Thymus (tissue), 11 donors: ENCODE measurements around the gene IGHMBP2. TPM values are rescaled to one million over a fixed set of nuclear protein-coding genes. Genes with fewer than 3 reads are reported as not detected.

Experiments used
- DNase-seq, 9 donors: peaks; one replicate each; pipeline ENCODE4 v3.0.0-alpha.2; 2013; ENCODE audit warnings: low spot score in 9 of 9, low read depth in 6 of 9, missing footprints in 1 of 9
- H3K27ac ChIP-seq, 2 donors: one replicate each; pipeline ENCODE4 v1.5.1; 2013; ENCODE audit warnings: control low read depth in 1 of 2, low read depth in 1 of 2, low read length in 1 of 2, mild to moderate bottlenecking in 1 of 2, moderate library complexity in 1 of 2
- H3K27me3 ChIP-seq, 2 donors: one replicate each; pipeline ENCODE4 v1.5.1; 2013; ENCODE audit warnings: low read length in 1 of 2; ENCODE audit not compliant: control insufficient read depth in 2 of 2, insufficient read depth in 1 of 2
- H3K36me3 ChIP-seq, 2 donors: one replicate each; pipeline ENCODE4 v1.5.1; 2013; ENCODE audit warnings: low read length in 1 of 2, mild to moderate bottlenecking in 1 of 2, moderate library complexity in 1 of 2; ENCODE audit not compliant: control insufficient read depth in 2 of 2, insufficient read depth in 2 of 2
- H3K4me1 ChIP-seq, 2 donors: one replicate each; pipeline ENCODE4 v1.5.1; 2013; ENCODE audit warnings: low read length in 2 of 2; ENCODE audit not compliant: control insufficient read depth in 2 of 2, insufficient read depth in 2 of 2
- H3K4me3 ChIP-seq, 2 donors: one replicate each; pipeline ENCODE4 v1.5.1; 2013; ENCODE audit warnings: low read length in 2 of 2, control low read depth in 1 of 2, mild to moderate bottlenecking in 1 of 2
- H3K9me3 ChIP-seq, 2 donors: one replicate each; pipeline ENCODE4 v1.5.1; 2013; ENCODE audit warnings: low read length in 1 of 2, mild to moderate bottlenecking in 1 of 2; ENCODE audit not compliant: control insufficient read depth in 2 of 2, insufficient read depth in 1 of 2
- WGBS: extraction: QIAGEN DNeasy Blood & Tissue Kit; methylation state at CpG from one replicate; pipeline ENCODE4 v1.1.7; 2013; 5-methylcytosine and 5-hydroxymethylcytosine counted together
- polyA plus RNA-seq: library from polyadenylated mRNA; stranded (reverse); fragments of 200-250 nt; gene quantifications from one replicate; pipeline ENCODE4 v1.2.3, GENCODE V29; 2013
- total RNA-seq: library from RNA; stranded (reverse); fragments of 120-200 nt; gene quantifications from one replicate; pipeline ENCODE4 v1.2.4, GENCODE V29; 2013
- donor health status: healthy.

Gene IGHMBP2
- total and polyA plus RNA-seq, 2 donors, result 5.2 to 19.0 TPM

GRCh38 chr11:68863553-68864265, 40.0 kb upstream of the IGHMBP2 start:
- no peak overlapping the region for H3K4me3 ChIP-seq
- H3K4me1 ChIP-seq, result no peaks in the 10 kb centered on the region
- no peaks in the 10 kb centered on the region for H3K36me3 ChIP-seq
- 99% methylated on average over 3 of the region's 3 CpGs for WGBS
- no peak for DNase-seq
- no peak overlapping the region for H3K27ac ChIP-seq
- peaks cover 0 to 8% of the 10 kb centered on the region in 2 donors for H3K9me3 ChIP-seq
- H3K27me3 ChIP-seq, result peaks cover 0 to 2% of the 10 kb centered on the region in 2 donors

- no peaks in the 10 kb centered on the region for H3K36me3 ChIP-seq
- no peak for DNase-seq
- H3K27me3 ChIP-seq, result peaks cover 0 to 14% of the 10 kb centered on the region in 2 donors
- H3K4me1 ChIP-seq, result peaks cover 0 to 8% of the 10 kb centered on the region in 2 donors
- peaks cover 0 to 11% of the 10 kb centered on the region in 2 donors for H3K9me3 ChIP-seq
- H3K27ac ChIP-seq, result no peak overlapping the region
- H3K4me3 ChIP-seq, result no peak overlapping the region
- WGBS, result 96% methylated on average over 11 of the region's 11 CpGs
These were observed 38.5 kb upstream of the IGHMBP2 start for GRCh38 chr11:68865241-68865640.

DNA sequence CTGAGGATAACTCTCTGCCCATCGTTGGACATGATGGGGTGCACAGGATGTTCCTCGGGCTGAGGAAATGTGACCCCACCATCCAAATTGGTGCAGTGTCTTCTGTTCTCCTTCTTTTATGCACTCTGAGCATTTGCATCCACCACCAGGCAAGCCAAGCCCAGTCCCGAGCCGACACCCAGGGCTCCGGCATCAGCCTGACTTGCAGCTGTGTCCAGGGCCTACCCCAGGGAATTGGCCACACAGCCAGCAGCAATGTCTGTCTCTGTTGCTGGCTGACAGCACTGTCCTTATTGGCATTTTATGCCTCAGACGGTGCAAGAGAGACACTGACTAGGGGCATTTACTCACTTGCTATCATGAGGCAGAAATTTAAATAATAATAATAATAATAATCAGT, 36.6 kb upstream of the IGHMBP2 start:
- Histone ChIP-seq H3K27me3 (peaks cover 0 to 19% of the 10 kb centered on the region in 2 donors), H3K4me3 (no peak overlapping the region), H3K27ac (no peak overlapping the region), H3K4me1 (peaks cover 0 to 11% of the 10 kb centered on the region in 2 donors), H3K9me3 (peaks cover 0 to 11% of the 10 kb centered on the region in 2 donors), H3K36me3 (no peaks in the 10 kb centered on the region)
- 97% methylated on average over 6 of the region's 6 CpGs for WGBS
- DNase-seq, result no peak

DNA sequence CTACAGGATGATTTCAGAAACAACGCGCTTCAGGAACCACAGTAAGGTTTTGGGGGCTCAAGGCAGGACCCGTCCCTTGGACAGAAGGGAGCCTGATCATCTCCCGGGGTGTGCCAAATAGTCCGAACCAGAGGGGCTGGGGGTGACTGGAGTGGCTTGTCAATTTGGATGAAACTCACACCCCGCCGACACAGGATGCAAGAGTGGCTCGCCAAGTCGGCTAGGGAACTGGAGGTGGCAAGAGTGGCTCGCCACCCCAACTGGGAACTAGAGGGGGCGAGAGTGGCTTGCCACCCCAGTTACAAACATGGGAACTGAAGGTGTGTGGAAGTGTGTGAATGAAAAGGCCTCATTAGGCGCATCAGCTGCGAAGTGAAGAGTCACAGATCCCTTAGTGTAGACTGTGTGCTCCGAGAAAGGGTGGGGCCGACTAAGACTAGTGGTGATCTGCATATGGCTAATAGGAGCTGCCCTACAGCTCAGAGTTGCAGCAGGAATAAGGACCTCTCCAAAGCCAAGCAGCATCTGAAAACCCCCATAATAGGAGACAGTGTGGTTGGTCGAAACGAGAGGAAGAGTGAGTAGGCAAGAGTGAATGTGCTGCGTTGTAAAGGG, 35.4 kb upstream of the IGHMBP2 start:
- 97% methylated on average over 18 of the region's 18 CpGs for WGBS
- Histone ChIP-seq H3K27ac (no peak overlapping the region), H3K4me1 (peaks cover 0 to 11% of the 10 kb centered on the region in 2 donors), H3K27me3 (peaks cover 0 to 19% of the 10 kb centered on the region in 2 donors), H3K4me3 (no peak overlapping the region), H3K36me3 (no peaks in the 10 kb centered on the region), H3K9me3 (peaks cover 0 to 8% of the 10 kb centered on the region in 2 donors)
- no peak for DNase-seq

DNA sequence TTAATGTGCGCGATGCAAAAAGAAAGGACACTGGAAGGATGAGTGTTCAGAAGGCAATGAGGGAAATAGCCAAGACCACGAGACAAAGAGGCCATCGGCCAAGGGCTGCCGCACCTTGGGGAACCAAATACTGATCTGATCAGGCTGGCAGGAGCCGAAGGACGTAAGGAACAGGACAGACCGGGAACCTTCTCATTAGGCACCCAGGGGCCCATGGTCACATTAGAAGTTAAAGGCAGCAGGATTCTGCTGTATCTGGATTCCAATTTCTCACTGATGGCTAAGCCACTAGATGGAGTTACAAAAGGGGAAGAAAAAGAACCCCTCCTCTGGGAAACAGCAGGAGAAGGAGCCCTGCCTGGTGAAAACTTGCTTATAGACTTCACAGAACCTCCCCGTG, 33.2 kb upstream of the IGHMBP2 start:
- no peaks in the 10 kb centered on the region for H3K36me3 ChIP-seq
- DNase-seq, result no peak
- H3K27ac ChIP-seq, result no peak overlapping the region
- H3K27me3 ChIP-seq, result peaks cover 0 to 19% of the 10 kb centered on the region in 2 donors
- H3K9me3 ChIP-seq, result peaks cover 0 to 3% of the 10 kb centered on the region in 2 donors
- H3K4me1 ChIP-seq, result peaks cover 0 to 11% of the 10 kb centered on the region in 2 donors
- no peak overlapping the region for H3K4me3 ChIP-seq
- WGBS, result 56% methylated on average over 9 of the region's 9 CpGs

- DNase-seq, result no peak
- WGBS, result 95% methylated on average over 12 of the region's 12 CpGs
- Histone ChIP-seq H3K9me3 (peaks cover 0 to 3% of the 10 kb centered on the region in 2 donors), H3K27me3 (peaks cover 0 to 19% of the 10 kb centered on the region in 2 donors), H3K4me1 (peaks cover 0 to 11% of the 10 kb centered on the region in 2 donors), H3K36me3 (no peaks in the 10 kb centered on the region), H3K4me3 (no peak overlapping the region), H3K27ac (no peak overlapping the region)
These were observed 31.3 kb upstream of the IGHMBP2 start for GRCh38 chr11:68872216-68873003.

- H3K27me3 ChIP-seq, result no peaks in the 10 kb centered on the region
- H3K9me3 ChIP-seq, result no peaks in the 10 kb centered on the region
- no peaks in the 10 kb centered on the region for H3K36me3 ChIP-seq
- H3K27ac ChIP-seq, result no peak overlapping the region
- 98% methylated on average over 7 of the region's 7 CpGs for WGBS
- H3K4me3 ChIP-seq, result no peak overlapping the region
- DNase-seq, result no peak
- H3K4me1 ChIP-seq, result no peaks in the 10 kb centered on the region
These were observed 25.7 kb upstream of the IGHMBP2 start for GRCh38 chr11:68878022-68878421.

DNA sequence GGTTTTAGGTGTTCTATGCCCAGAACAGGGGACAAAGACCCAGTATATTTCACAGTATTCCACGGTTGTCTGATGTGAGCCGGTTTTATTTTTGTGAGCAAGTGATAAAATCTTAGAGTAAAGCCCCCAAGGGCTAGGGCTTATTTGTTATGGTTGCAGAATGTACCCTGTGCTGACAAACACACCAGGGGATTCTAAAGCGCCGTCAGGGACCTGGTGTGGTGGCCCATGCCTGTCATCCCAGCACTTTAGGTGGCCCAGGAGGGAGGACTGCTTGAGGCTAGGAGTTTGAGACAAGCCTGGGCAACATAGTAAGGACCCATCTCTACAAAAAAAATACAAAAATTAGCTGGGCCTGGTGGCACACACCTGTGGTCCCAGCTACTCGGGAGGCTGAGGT, 22.8 kb upstream of the IGHMBP2 start:
- H3K4me1 ChIP-seq, result no peaks in the 10 kb centered on the region
- H3K27ac ChIP-seq, result no peak overlapping the region
- H3K36me3 ChIP-seq, result no peaks in the 10 kb centered on the region
- H3K4me3 ChIP-seq, result no peak overlapping the region
- no peak for DNase-seq
- WGBS, result 97% methylated on average over 5 of the region's 5 CpGs
- H3K9me3 ChIP-seq, result no peaks in the 10 kb centered on the region
- H3K27me3 ChIP-seq, result no peaks in the 10 kb centered on the region

- no peaks in the 10 kb centered on the region for H3K4me1 ChIP-seq
- no peaks in the 10 kb centered on the region for H3K36me3 ChIP-seq
- H3K9me3 ChIP-seq, result no peaks in the 10 kb centered on the region
- WGBS, result 99% methylated on average over 2 of the region's 2 CpGs
- no peaks in the 10 kb centered on the region for H3K27me3 ChIP-seq
- no peak for DNase-seq
- H3K27ac ChIP-seq, result no peak overlapping the region
- H3K4me3 ChIP-seq, result no peak overlapping the region
These were observed 22.4 kb upstream of the IGHMBP2 start for GRCh38 chr11:68881320-68881719.
